Fibroblast of lung (primary cell): ENCODE measurements around the gene ENOX1.

ENCODE experiments used
- CTCF ChIP-seq, 2 donors: IDR thresholded peaks in 1 of 2; conservative IDR thresholded peaks in 1 of 2; 1 replicate in 1 of 2; 2 replicates in 1 of 2; pipeline ENCODE4 v1.5.1; 2011 to 2012; ENCODE audit warnings: low read length in 2 of 2, control low read depth in 1 of 2, inconsistent platforms in 1 of 2, low read depth in 1 of 2, mild to moderate bottlenecking in 1 of 2
- EZH2 ChIP-seq: IDR thresholded peaks from 2 replicates; pipeline ENCODE4 v1.5.1; 2012; ENCODE audit warnings: low read length, control low read depth, mild to moderate bottlenecking; ENCODE audit errors: missing control alignments

DNA sequence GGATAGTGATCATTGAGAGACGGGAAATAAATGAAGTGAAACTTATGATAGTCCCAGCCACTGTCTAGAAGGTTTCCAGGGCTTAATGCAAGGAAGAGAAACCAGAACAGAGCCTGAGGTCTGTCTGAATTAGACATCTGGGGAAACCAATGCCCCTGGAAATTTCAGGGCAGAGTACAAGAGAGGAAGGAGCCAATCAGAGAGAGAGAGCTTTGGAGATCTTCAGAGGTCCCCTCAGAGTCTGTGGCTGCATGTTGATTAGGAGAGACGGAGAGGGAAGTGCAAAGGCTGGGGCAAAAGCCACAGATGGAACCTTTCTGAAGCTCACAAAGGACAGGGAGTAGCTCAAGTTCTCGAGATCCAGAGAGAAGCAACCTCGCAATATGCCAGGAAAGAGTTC, 385.4 kb downstream of the ENOX1 start:
- TF ChIP-seq EZH2 (no peak), CTCF (conservative IDR thresholded peaks at IDR 0.05 in 1 of 2, IDR thresholded peaks at IDR 0.05 in 1 of 2; ENCODE audit: low read depth in 1 of 2, low read length in 2 of 2) (no peak)
